ENCODE data around the gene PDLIM1.

The PDLIM1 gene

DNA sequence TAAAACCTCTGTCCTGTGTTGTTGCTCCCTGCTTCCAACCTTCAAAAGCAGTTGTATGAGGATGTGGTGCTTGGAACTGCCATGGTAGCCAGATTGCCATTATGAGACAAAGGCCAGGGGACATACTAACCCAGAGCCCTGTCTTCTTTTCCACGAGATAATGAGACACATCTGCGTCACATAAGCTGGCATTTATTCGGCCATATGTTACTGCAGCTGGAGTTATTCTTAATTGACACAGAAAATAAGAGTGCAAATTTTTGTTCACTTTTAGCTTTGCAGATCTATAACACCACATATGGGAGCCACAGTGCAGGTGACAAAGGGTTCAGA lies 15.5 kb upstream of the PDLIM1 start:
- Mint-ChIP-seq H3K27ac (no peak overlapping the region), H3K4me1 (peaks cover 25 to 30% of the 10 kb centered on the region in 2 donors)
- no peak for ATAC-seq (replicated peaks)

DNA sequence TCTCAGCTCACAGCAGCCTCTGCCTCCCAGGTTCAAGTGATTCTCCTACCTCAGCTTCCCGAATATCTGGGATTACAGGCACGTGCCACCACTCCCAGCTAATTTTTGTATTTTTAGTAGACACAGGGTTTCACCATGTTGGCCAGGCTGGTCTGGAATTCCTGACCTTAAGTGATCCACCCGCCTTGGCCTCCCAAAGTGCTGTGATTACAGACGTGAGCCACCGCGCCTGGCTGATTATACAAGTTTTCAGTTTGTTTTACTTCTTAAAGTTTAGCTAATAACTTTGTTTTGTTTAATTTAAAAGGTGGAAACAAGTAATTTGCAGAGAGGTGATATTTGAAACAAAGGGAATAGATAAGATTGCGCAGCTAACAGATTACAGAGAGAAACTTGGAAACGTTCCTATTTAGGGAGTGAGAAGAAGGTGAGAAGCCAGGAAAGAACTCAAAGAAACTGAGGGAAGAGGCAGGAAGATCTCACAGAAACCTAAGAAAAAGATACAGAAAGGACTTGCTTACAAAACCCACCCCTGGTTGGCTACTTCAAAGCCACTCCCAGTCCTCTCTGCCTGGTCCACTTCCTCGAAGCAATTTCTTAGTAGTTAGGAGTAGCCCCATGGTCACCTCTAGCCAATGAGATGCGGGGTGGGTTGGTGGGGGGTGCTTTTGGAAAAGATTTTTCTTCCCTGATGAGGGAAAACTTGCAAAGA lies 15.0 kb upstream of the PDLIM1 start:
- DNase-seq (no peak), ATAC-seq (replicated peaks) (no peak)
- no peaks in the 10 kb centered on the region for H3K9me3 Mint-ChIP-seq
- no peak overlapping the region for H3K27ac Mint-ChIP-seq
- no peak overlapping the region for H3K4me3 Mint-ChIP-seq
- no peaks in the 10 kb centered on the region for H3K36me3 Mint-ChIP-seq
- peaks cover 22 to 25% of the 10 kb centered on the region in 2 donors for H3K4me1 Mint-ChIP-seq
- no peaks in the 10 kb centered on the region for H3K27me3 Mint-ChIP-seq

More for the DNA sequence above, 15.5 kb upstream of the PDLIM1 start:
- H3K27me3 Mint-ChIP-seq: no peaks in the 10 kb centered on the region
- H3K9me3 Mint-ChIP-seq: no peaks in the 10 kb centered on the region
- H3K4me3 Mint-ChIP-seq: no peak overlapping the region
- no peak for DNase-seq
- no peaks in the 10 kb centered on the region for H3K36me3 Mint-ChIP-seq

DNA sequence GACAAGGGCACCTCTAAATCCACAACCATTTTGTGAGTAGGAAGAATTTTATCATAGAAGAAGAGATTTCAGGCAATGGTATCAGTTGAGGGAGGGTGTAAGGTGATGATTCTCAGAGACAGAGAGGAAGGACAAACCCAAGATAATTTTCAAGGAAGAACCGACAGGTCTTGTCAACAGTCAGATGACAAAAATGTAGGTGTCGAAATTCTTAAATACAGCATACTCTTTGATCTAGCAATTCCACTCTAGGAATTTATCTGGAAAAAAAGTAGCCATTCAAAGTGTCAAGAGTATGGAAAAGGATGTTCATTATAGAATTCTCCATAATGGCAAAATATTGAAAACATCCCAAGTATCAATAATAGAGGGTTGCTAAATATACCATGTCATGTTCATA lies 14.2 kb upstream of the PDLIM1 start:
- no peak overlapping the region for H3K27ac Mint-ChIP-seq
- DNase-seq (no peak), ATAC-seq (replicated peaks) (no peak)
- H3K36me3 Mint-ChIP-seq: no peaks in the 10 kb centered on the region
- peaks cover 14 to 18% of the 10 kb centered on the region in 2 donors for H3K4me1 Mint-ChIP-seq
- H3K9me3 Mint-ChIP-seq: no peaks in the 10 kb centered on the region
- no peak overlapping the region for H3K4me3 Mint-ChIP-seq
- no peaks in the 10 kb centered on the region for H3K27me3 Mint-ChIP-seq

DNA sequence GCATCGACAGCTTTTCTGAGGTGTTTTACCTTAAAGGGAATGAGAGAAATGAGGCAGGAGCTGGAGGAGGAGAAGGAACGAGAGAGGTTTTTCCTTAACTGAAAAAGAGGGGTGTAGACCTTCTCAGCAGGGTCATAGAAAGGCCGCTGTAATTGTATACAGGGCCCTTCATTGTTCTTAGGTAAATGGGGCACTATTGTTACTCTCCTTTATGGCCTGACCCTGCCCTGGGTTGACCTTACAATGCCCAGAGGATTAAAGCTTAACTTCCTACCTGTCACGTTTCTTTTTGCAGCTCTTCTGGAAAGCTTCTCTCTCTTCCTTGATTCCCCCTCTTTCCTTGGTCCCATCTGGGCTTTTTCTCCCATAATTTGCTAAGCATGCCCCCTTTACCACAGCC lies 13.7 kb upstream of the PDLIM1 start:
- no peak overlapping the region for H3K4me3 Mint-ChIP-seq
- ATAC-seq (replicated peaks) (no peak), DNase-seq (no peak)
- peaks cover 10 to 12% of the 10 kb centered on the region in 2 donors for H3K4me1 Mint-ChIP-seq
- H3K36me3 Mint-ChIP-seq: no peaks in the 10 kb centered on the region
- no peaks in the 10 kb centered on the region for H3K27me3 Mint-ChIP-seq
- no peak overlapping the region for H3K27ac Mint-ChIP-seq
- no peaks in the 10 kb centered on the region for H3K9me3 Mint-ChIP-seq

DNA sequence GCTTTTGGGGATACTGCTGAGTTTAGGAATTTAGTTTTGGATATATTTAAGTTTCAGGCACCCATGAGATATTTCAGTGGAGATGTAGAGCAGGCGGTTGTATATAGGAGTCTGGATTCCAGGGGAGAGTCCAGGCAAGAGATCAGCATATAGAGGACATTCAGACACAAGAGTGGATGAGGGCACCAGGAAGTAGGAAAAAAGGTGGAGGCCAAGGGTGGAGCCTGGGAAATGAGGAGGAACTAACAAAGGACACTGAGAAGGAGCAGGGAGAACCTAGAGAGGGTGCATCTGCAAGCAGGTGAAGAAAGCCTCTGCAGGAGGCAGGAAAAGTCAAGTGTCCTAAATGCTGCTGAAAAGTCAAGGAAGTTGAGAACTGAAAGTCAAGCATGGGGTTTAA lies 13.1 kb upstream of the PDLIM1 start:
- DNase-seq (no peak), ATAC-seq (replicated peaks) (no peak)
- Mint-ChIP-seq H3K4me1 (peaks cover 7% of the 10 kb centered on the region in 2 donors), H3K27ac (no peak overlapping the region), H3K9me3 (no peaks in the 10 kb centered on the region), H3K4me3 (no peak overlapping the region), H3K36me3 (no peaks in the 10 kb centered on the region), H3K27me3 (no peaks in the 10 kb centered on the region)

DNA sequence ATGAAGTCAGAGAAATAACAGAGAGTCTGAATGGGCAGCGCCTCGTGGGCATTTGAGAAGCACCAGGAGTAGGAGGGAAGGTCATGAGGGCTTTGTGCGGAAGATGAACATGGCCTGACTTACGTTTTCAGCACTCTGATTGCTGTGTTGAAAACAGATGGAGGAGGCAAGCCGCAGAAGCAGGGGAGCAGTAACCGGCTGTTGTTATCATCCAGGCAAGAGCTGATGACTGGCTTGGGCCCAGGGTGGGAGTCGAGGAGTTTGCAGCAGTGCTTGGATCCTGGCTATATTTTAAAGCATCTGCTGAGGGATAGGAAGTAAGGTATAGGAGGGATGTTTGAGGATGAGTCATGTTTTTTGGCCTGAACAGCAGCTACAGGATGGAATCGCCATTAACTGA lies 12.7 kb upstream of the PDLIM1 start:
- no peak for ATAC-seq (replicated peaks)
- Mint-ChIP-seq H3K27me3 (no peaks in the 10 kb centered on the region), H3K4me1 (peaks cover 3% of the 10 kb centered on the region in 2 donors), H3K9me3 (no peaks in the 10 kb centered on the region), H3K36me3 (no peaks in the 10 kb centered on the region), H3K27ac (no peak overlapping the region), H3K4me3 (no peak overlapping the region)
- DNase-seq: no peak

DNA sequence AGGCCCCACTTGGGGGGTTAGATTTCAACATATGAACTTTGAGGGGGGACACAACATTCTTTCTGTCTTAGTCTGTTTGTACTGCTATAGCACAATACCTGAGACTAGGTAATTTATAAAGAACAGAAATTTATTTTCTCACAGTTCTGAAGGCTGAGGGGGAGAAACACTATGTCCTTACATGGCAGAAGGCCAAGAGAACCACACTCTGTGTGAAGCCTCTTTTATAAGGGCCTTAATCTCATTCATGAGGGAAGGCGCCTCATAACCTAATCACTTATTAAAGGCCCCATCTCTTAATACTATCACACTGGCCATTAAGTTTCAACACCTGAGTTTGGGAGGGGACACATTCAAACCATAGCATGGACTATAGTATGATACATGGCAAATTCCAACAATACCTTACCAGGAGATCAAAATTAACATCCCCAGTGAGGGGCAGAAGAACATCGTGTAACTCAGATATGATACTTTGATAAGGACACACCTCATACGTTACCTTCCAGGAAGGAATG lies 9.3 kb upstream of the PDLIM1 start:
- no peak for ATAC-seq (replicated peaks)
- DNase-seq: no peak

DNA sequence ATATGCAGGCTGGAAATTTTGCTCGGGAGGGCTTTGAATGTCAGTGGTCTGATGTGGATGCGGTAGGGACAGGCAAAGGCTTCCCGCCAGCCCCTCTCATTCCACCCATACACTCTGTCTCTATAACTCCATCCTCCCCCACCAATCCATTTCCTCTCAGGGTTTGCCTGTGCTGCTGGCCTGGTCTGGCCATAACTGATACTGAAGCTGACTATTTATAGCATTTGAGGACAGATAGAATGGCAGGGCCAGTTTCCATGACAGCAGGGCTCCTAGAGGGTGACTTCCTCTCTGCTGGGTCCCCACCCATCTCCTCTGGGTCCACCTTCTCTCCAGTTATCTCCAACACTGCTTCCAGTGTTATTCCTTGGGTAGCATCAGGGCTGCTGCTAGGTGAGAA lies 6.6 kb upstream of the PDLIM1 start:
- Mint-ChIP-seq H3K36me3 (peaks cover 0 to 2% of the 10 kb centered on the region in 2 donors), H3K4me3 (no peak overlapping the region), H3K27me3 (no peaks in the 10 kb centered on the region), H3K9me3 (no peaks in the 10 kb centered on the region), H3K4me1 (peaks cover 40 to 55% of the 10 kb centered on the region in 2 donors), H3K27ac (peak overlapping the region; percentile 77)
- peak in 1 of 2 donors; percentile 15 for ATAC-seq (replicated peaks)
- DNase-seq: no peak

More for the DNA sequence above, 9.3 kb upstream of the PDLIM1 start:
- Mint-ChIP-seq H3K9me3 (no peaks in the 10 kb centered on the region), H3K4me1 (peaks cover 19 to 28% of the 10 kb centered on the region in 2 donors), H3K27ac (no peak overlapping the region), H3K36me3 (no peaks in the 10 kb centered on the region), H3K27me3 (no peaks in the 10 kb centered on the region), H3K4me3 (no peak overlapping the region)

DNA sequence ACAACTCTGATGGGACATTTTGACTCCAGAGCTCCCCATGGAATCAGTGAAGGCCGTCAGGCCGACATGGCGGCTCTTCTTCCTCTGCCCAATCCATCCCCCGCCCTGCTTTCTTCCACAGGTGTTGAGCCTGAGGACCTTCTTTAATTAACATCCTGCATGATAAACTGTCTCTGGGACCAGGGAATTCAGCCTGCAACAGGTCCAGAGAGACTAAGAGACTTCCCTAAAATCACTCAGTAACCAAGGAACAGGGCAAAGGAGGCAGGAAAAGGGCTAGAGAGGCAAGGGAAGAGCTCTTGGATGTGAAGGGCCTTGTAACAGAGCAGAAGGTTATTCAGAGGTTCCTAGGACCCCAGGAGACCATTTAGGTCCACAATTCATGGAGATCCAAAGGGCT lies 6.0 kb upstream of the PDLIM1 start:
- H3K27ac Mint-ChIP-seq: peak overlapping the region; percentile 10
- ATAC-seq (replicated peaks) (no peak), DNase-seq (no peak)
- peaks cover 44 to 61% of the 10 kb centered on the region in 2 donors for H3K4me1 Mint-ChIP-seq
- H3K36me3 Mint-ChIP-seq: peaks cover 2% of the 10 kb centered on the region in 2 donors
- H3K4me3 Mint-ChIP-seq: no peak overlapping the region
- no peaks in the 10 kb centered on the region for H3K27me3 Mint-ChIP-seq
- peaks cover 0 to 2% of the 10 kb centered on the region in 2 donors for H3K9me3 Mint-ChIP-seq

DNA sequence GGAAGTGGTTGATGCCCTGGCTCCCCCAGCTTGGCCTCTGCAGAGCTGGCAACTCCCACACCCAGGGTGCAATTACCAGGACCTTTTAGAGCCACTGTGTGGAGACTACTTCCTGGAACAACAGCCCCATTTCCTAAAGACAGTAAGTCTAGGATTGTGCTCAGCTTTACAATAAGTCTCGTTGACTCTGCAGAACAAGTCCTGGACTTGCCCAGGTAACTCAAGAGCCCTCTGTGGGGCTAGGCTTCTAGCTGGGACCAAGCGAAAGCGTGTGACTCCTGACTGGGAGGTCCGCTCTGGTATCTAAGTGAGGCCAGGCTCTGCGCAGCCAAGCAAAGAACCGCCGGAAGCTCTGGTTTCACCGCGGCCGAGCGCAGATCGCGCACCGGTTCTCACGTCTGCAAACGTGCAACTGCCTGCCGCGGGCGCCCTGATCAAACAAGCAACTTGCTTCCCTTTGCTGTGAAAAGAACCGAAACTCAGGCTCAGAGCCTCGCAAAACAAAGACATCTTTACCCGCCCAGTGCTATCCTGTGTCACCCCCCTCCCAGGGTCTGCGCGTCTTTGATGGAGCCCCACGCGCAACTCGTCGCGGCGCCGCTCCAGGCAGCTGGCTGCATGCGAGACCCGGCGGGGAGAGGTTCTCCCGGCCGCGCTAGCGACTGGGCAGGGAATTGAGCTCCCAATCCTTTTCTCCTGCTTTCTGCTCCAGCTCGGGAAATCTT lies 4.4 kb upstream of the PDLIM1 start:
- DNase-seq (peak; percentile 84), ATAC-seq (replicated peaks) (peak; percentile 84)
- Mint-ChIP-seq H3K4me3 (peak overlapping the region; percentile 78 to 81), H3K27me3 (no peaks in the 10 kb centered on the region), H3K4me1 (peaks cover 49 to 68% of the 10 kb centered on the region in 2 donors), H3K36me3 (peaks cover 2 to 4% of the 10 kb centered on the region in 2 donors), H3K9me3 (peaks cover 0 to 4% of the 10 kb centered on the region in 2 donors), H3K27ac (peak overlapping the region; percentile 97)

DNA sequence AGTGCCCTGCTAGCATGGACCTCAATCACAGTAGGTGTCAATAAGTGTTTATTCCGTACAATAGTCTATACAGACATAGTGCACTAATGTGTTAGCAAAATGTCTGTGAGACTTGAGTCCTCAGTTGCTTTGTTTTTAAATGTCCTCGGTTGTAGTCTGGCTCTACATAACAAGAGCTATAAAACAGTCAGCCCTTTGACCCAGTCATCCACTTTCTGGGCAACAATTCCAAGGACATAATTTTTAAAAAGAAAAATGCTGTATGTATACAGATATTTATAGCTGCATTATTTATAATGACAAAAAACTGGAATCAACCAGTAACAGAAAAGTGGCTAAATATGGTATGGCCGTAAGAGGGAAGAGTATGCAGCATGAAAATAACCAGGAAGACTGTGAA lies 2.8 kb upstream of the PDLIM1 start:
- H3K9me3 Mint-ChIP-seq: peaks cover 0 to 4% of the 10 kb centered on the region in 2 donors
- H3K4me3 Mint-ChIP-seq: peak overlapping the region; percentile 5 to 17
- ATAC-seq (replicated peaks): no peak
- no peak for DNase-seq
- H3K36me3 Mint-ChIP-seq: peaks cover 2 to 4% of the 10 kb centered on the region in 2 donors
- H3K4me1 Mint-ChIP-seq: peaks cover 61 to 83% of the 10 kb centered on the region in 2 donors
- no peaks in the 10 kb centered on the region for H3K27me3 Mint-ChIP-seq
- peak overlapping the region; percentile 61 for H3K27ac Mint-ChIP-seq

DNA sequence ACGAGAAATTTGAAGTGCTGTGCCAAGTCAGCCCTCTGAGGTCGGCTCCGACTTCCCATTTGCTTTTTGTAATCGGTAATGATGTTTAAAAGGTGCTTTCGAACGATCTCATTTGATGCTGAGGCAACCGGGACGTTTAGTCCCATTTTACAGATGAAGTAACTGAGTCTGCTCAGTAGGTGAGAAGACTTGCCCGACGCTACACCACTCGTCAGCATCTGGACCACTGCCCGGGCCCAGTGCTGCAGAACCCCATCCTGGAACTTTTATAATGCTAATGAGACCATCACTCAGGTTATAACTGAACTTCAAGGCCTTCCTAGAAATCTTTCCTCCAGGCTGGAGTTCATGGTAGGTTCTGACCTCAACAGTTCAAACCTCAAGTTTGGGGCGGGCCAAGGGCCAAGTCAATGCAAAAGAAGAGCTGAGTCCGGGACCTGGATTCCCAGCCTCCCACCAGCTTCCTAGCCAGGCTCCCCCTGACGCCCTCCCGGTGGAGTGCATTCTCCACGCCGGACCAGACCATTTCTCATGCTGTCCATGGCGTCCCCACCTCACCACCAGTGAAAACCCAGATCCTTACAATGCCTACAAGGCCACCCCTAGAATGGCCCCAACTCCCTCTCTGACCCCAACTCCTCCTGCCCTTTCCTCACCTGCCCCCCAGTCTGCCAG lies 699 bp upstream of the PDLIM1 start:
- H3K27me3 Mint-ChIP-seq: no peaks in the 10 kb centered on the region
- H3K4me1 Mint-ChIP-seq: peaks cover 64 to 89% of the 10 kb centered on the region in 2 donors
- H3K27ac Mint-ChIP-seq: peak overlapping the region; percentile 81
- peaks cover 2 to 4% of the 10 kb centered on the region in 2 donors for H3K36me3 Mint-ChIP-seq
- ATAC-seq (replicated peaks) (no peak), DNase-seq (no peak)
- H3K4me3 Mint-ChIP-seq: peak overlapping the region; percentile 78 to 96
- peaks cover 0 to 4% of the 10 kb centered on the region in 2 donors for H3K9me3 Mint-ChIP-seq

DNA sequence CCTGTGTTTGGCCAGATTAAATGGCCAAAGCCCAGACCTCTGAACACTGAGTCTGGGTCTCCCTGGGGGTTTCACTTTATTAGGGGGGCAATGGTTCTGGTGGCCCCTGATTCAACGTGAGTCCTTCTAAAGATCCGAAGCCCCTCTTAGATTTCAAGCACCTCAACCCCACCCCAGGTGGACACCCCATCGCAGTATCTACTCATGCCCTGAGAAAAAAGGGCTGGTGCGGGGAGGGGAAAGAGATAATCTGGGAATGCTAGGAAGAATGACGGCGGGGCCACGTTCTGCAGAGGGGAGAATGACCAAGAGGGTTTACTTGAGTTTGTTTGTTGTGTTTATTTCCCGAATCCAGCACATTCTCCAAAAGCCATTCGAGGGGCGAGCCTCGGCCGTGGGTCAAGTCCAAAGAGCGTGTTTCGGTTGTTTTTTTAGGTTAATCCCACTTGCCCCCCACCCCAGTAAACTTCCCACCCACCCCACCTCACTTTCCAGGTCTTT lies 832 bp downstream of the PDLIM1 start:
- H3K4me3 Mint-ChIP-seq: peak overlapping the region; percentile 91 to 96
- no peaks in the 10 kb centered on the region for H3K27me3 Mint-ChIP-seq
- peaks cover 62 to 87% of the 10 kb centered on the region in 2 donors for H3K4me1 Mint-ChIP-seq
- peaks cover 2 to 4% of the 10 kb centered on the region in 2 donors for H3K36me3 Mint-ChIP-seq
- no peak for DNase-seq
- H3K27ac Mint-ChIP-seq: peak overlapping the region; percentile 95
- ATAC-seq (replicated peaks): no peak
- H3K9me3 Mint-ChIP-seq: peaks cover 0 to 4% of the 10 kb centered on the region in 2 donors

Measured in stimulated activated naive B cell treated with anti-CD40 and anti-IgM and Interleukin-4, amounts not matched to agents 10 μg/mL and 1 μg/mL and 100 μg/mL, for 72 hours (primary cell).